Activated naive CD8-positive, alpha-beta T cell treated with anti-CD3 and anti-CD28 coated beads, Interleukin-2, amount 50 U/mL, for 16 hours (primary cell): ENCODE data around the gene PIK3CD.
"Not testable (repeated sequence)": the region's sequence is repeated elsewhere in the genome, so short reads cannot be mapped to it uniquely, and the experiment has no call there.

Source experiments
- DNase-seq: peaks from one replicate; pipeline ENCODE4 v3.0.0-alpha.2; 2020; ENCODE audit warnings: low read depth, low spot score

PIK3CD gene

DNA sequence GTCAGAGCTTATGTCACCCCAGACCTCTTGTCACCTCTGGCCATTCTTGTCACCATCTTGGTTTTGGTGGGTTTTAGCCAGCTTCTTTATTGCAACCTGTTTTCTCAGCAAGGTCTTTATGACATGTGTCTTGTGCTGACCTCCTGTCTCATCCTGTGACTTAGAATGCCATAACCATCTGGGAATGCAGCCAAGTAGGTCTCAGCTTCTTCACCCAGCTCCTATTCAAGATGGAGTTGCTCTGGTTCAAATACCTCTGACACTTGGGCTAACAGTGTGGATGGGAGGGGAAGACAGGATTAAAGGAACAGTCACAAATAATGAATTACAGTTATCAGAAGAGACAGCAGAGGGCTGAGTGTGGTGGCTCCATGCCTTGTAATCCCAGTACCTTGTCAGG lies 30.5 kb upstream of the PIK3CD start:
- DNase-seq = no peak

DNA sequence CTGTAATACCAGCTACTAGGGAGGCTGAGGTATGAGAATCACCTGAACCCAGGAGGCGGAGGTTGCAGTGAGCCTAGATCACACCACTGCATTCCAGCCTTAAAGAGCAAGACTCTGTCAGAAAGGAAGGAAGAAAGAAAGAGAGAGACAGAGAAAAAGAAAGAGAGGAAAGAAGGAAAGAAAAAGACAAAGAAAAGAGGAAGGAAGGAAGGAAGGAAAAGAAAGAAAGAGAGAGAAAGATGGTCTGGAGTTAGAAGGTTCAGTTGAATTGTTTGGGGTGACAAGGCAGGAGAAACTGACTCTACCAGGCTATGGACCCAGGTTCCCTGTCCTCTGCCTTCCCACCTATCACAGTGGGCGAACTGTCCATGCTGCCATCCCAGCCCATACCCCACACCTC lies 27.4 kb upstream of the PIK3CD start:
- no peak for DNase-seq

DNA sequence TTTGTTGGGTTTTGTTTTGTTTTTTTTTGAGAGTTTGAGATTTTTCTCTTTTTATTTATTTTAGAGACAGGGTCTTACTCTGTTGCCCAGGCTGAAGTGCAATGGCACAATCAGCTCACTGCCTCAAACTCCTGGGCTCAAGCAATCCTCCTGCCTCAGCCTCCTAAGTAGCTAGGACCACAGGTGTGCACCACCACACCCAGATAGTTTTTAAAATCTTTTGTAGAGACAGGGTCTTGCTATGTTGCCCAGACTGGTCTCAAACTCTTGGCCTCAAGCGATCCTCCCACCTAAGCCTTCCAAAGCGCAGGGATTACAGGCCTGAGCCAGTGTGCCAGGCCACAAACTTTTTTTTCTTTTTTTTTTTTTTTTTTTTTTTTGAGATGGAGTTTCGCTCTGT lies 26.5 kb upstream of the PIK3CD start:
- not testable (repeated sequence) for DNase-seq

DNA sequence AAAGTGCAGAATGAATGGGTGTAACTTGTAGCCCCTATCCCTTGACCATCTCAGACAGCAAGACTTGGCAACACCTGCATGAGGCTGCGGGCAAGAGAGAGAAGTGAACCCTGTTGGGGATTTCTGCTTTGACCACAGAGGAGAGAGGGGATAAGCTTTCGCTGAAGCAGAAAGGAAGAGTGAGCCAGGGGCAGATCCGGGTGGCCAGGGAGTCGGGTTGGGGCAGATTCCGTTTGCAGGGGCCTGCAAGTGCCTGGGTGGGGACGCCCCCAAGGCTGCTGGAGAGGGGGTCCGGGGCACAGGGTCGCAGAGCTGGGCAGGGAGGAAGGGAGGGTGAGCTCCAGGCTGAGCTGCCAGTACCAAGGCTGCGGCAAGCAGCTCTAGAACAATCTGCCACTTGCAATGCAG lies 25.3 kb upstream of the PIK3CD start:
- no peak for DNase-seq

DNA sequence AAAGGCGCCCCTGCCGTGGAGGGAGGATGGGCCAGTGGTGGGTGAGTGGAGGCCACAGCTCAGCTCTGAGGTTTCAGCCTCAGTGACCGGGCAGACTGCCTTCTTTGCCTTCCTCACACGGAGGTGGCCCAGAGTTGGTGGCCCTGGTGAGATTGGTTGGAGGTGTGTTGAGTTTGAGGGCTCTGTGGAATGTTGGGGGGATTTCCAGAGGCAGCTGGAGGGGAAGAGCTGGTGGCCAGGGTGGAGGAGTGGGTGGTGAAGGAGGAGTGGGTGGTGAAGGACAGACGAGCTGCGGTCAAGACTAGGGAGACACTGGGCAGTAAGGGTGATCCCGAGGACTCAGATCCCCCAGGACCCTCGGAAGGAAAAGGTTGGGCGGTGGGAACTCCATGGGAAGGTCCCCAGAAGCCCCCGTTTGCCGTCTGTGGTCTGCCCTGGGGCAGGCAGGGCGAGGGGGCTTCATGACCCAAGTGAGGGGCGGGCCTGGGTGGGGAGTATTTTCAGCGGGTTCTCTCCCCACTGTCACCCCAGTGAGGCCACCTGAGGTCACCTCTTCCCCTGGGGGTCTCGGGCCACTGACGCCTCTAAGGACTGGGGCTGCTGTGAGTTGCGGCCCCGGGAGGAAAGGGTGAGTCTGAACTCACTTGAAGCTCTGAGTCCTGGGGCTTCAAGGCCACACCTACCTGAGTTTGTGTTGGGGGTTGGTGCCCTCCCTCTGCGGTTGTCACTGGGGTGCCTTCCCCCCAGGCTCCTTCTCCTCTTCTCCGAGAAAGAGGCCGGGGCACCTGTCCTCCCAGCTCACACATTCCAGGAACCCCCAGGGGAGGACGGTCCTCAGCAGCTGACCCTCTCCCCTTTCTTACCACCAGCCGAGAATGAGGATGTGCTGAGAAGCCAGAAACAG lies 22.7 kb upstream of the PIK3CD start:
- no peak for DNase-seq

DNA sequence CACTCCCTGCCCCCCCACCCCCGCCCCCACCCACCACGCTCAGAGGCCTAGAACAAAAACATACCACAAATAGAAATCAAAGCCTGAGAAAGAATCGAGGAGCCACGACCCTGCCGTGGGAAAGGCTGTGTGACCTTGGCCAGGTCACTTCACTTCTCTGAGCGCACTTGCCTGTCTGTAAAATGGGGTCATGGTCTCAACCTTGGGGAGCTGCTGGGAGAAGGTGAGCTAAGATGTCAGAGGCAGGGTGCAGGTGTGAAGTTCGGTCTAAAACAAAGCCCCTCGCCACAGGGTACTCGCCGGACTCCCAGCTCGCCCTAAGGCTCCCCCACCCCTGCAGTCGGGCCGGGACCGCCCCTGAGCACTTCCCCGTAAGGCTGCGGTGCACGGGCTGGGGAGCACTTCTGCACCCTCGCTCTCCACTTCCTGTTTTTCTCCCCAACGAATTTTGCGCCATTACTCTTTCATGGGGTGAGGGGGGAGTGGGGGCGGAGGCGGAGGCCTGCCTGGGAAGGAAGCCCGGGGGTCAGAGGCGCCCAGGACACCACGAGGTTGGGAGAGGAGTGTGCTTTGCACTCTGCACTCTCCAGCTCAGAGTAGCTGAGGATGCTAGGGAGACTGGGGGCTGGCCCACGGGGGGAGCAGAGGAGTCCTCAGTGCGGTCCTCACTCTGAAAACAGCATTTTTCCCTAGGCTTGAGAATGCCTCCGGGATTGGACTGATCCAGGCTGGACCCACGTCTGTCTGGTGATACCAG lies 21.9 kb upstream of the PIK3CD start:
- no peak for DNase-seq

DNA sequence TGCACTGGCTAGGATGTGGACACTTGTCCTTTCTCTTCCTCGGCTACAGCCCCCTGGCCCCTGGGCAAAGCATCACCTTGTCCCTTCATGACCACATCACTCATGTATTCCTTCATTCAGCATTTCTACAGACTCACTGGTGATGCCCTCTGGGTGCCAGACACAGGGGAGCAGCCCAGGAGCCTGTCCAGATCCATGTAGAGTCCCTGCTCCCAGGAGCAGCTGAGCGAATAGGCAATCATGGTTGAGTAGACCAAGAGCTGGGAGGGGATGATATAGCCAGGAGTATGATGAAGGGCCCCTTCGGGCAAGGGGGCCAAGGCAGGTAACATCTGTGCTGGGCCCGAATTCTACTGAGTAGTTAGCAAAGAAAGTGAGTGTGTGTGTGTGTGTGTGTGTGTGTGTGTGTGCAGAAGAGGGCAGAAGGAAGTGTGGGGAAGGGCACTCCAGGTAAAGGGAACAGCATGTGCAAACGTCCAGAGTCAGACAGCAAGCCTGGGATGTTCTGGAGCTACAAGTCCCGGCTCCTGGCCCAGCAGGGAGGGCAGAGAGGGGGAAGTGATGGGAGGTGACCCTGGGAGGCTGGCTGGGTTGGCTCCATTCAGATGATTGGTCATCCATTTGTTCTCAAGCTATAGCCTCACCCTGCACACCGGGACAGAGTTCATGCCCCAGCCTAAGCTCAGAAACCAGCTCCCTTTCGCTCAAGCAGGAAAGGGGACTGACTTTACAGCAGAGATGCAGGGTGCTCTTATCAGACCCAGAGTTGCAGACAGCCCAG lies 21.0 kb upstream of the PIK3CD start:
- DNase-seq = no peak

DNA sequence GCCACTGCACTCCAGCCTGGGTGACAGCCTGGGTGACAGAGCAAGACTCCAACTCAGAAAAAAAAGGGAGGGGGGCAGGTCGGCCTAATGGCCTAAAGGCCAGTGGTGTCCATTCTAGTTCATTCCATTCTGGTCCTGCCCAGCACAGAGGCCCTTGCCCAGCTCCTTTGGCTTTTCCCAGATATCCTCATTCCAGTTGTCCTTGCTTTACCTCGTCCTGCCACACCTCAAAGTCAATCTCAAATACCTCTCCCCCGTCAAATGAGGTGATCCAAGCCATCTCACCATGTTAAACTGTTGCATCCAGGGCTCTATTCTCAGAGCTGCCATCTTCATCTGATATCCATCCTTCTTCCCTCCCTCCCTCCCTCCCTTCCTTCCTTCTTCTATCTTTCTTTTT lies 19.9 kb upstream of the PIK3CD start:
- DNase-seq = no peak

DNA sequence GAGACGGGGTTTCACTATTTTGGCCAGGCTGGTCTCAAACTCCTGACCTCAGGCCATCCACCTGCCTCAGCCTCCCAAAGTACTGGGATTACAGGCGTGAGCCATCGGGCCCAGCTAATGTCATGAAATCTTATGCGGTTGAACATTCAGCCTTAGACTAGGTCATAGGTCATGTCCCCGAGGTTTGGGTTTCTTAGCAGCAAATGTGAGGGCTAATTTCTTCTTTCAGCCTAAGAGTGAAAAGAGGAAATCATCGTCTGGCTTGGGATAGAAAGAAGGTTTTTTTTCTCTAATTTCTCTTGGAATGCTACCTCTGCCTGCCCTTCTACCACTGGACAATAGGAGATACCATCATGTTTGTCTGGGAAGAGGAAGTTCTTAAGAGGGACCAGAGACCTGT lies 18.0 kb upstream of the PIK3CD start:
- DNase-seq = no peak

DNA sequence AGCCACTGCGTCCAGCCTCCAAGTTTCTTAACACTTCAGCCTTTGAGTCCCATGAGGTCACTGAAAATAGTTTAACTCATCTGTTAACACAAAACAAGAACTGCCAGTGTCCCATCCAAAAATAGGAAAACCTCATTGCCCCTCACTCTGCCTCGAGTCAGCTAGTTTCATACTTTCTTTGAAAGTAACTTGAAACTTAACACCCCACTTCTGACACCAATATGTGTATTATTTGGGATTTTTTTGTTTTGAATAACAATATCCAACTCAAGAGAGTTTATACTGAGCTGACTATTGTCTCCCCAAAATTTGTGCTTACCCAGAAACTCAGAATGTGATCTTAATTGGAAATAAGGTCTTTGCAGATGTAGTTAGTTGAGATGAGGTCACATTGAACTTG lies 16.9 kb upstream of the PIK3CD start:
- DNase-seq = no peak

DNA sequence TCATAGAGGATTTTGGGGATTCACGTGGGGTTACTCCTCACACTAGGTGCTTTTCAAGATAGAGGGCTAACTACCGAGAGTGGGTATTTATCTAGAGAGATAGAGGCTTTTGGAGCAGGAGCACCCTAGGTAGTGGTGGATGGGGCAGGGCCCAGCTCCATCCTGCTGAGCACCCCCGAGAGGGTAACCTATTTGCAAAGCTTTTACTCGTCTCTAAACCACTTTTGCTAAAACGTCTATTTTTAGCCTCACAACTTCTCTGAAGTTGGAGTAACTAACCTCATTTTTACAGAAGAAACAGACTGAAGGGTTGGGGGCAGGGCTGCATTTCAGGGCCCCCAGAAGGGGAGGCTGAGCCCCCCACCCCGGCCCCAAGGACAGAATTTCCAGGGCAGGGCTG lies 12.3 kb upstream of the PIK3CD start:
- DNase-seq = no peak

DNA sequence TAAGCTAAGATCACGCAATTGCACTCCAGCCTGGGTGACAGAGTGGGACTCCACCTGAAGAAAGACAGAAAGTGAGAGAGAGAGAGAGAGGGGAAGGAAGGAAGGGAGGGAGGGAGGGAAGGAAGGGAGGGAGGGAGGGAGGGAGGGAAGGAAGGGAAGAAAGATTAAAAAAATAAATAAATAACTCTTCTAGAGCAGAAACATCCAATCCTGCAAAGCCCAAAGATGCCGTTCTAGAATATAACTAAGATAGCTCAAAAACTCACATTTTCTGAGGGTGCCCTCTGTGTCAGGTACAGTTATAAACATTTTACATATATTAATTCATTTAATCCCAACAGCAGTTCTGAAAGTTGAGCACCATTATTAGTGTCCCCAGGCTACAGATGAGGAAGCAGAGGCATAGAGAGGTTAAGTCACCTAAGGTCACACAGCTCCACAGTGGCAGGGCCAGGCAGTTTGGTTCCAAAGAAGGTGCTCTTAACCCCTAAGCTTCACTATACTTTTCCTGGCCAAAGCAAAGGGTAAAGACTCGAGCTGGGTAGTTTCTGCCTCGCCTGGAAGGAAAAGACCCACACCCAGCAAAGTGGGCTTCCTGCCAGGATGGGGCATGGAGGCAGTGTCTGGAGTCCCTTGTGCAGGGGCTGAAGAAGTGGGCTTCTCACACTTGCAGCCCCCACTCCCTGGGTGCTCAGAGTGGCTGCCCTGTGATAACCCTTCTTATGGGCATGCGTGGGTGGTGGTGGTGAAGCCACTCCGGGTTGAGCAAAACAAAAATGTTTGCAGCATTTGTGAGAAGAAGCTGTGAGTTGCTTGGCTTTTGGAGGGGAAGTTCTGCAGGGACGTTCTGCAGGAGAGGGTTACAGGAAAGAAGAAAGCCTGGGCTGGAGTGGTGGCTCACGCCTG lies 7.9 kb upstream of the PIK3CD start:
- no peak for DNase-seq

DNA sequence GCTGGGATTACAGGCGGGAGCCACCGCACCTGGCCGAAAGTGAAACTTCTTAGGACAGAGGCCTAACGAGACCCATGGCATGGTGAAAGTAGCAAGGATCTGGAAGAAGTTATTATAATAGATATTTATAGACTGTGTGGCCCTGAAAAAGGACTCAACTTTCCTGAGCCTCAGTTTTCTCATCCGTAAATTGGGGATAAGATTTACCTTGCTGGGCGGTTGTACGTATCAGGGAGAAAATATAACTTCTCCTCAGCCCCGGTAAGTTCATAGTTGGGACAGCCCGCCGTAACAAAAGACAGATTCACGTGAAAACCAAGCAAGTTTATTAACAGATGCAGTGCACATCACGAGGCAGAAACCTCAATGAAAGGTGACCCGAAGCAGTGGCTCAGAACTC lies 5.5 kb upstream of the PIK3CD start:
- no peak for DNase-seq

DNA sequence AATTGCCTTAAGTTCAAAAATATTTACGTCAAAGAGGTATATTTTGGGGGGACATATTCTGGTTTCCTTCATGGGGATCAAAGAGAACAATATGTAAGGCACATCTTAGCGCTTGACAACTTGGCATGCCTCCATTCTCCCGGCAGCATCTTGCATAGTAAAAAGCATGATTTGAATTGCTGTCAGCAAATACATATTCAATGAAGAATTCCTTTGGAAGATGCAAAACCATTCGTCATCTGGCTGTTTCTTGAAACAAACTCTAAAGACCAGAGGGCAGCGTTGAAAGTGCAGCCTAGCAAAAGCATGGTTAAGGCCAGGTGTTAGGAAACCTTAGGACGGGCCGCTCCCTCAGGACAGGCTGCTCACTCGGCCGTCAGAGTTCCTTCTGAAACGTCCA lies 3.4 kb upstream of the PIK3CD start:
- no peak for DNase-seq

DNA sequence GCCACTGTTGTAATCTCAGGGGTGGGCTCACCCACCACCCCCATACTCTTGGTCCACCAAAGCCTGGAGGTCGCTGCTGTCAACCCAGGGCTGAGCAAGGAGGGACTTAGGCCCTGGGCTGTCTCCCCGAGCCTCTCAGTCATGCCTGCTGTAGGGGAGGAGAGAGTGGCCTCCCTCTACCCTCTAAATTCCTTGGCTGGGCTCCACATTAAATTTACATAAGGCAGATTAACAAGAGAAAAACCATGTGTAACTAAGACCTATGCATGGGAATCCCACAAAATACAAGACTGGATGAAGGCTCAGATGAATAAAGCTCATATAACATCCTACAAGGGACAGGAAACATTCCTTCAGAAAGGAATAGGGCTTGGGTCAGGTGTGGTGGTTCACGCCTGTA lies 1.8 kb upstream of the PIK3CD start:
- DNase-seq = no peak

DNA sequence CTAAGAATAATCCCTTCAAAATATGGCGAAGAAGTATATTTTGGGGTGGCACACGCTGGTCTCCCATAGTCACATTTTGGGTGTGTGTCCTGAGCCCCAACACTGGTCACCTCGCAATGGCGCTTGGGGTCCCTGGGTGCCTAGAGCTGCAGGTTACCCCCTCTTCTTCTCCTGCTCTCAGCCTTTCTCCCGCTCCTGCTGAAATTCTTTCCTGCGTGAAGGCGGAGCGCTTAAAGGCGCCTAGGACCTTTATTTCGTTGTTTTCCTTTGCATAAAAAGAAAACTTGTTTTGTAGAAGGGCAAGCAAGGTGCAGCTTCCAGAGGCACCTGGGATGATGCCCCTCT lies 339 bp upstream of the PIK3CD start:
- no peak for DNase-seq

DNA sequence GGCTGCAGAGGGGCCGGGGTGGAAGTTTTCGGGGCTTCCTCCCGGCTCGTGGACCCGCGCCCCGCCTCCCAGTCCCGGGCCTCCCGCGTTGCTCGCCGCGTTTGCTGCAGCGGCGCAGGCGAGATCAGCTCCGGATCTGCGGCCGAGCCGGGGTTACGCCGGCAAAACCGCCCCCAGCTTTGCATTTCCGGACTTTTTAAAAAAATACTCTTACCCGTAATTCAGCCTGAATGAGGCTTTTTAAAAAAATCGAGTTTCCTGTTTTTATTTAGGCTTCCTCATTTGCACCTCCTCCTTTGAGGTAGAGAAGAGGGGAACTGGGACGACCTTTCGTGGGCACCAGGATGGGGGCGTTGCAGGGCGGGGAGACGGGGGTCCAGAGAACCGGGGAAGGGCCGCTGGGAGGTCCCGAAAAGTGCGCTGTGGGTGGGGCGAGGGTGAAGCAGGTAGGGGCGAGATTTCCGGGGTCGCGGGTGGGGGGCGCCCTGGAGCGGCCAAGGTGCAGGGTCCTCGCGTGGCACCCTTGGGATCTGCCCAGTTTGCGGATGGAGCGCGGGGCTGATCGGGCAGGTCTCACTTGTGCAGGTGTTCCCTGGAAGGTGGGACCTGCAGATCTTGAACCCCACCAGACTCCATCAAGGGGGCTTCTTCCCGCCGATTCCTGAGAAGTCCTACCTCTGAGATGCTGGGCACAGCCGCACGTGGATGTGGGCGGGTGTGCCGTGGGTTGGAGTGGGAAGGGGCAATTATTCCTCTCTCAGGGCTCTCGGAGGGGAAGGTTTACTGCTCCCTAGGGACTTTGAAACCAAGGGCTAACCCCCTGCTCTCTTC lies 1.1 kb downstream of the PIK3CD start:
- DNase-seq = no peak

DNA sequence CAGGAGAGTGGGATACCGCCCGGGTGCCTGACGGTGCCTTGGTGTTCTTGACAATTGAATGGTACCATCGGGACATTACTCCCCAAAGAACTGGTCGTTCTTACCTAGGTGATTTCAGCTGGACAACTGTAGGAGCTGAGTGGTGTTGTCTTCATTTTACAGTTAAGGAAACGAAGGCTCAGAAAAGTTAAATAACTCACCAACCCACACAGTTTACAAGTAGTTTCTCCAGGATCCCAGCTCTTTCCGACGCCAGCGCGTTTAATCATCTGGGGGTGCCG lies 1.6 kb downstream of the PIK3CD start:
- DNase-seq = no peak

DNA sequence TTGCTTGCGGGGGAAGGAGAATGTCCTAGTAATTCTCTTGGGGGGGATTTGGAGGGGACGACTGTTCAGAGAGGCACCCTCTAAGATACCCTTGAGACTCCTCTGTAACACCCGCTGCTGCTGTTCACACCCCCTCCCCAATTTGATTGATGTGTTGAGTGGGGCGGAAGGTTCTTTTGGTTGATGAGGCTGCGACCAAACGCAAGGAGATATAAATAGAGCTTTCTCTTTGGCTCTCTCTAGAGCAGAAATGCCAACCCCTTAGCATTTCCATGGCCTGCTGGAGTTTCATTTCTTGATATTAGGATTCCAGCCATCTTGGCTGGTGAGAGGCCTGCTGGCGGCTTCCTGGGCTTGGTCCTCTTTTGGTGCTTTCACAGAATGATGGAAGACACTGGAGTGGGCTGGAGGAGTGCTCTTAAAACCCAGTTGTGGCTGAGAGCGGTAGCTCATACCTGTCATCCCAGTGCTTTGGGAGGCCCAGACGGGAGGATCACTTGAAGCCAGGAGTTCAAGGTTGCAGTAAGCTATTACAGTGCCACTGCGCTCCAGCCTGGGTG lies 2.0 kb downstream of the PIK3CD start:
- DNase-seq = no peak

DNA sequence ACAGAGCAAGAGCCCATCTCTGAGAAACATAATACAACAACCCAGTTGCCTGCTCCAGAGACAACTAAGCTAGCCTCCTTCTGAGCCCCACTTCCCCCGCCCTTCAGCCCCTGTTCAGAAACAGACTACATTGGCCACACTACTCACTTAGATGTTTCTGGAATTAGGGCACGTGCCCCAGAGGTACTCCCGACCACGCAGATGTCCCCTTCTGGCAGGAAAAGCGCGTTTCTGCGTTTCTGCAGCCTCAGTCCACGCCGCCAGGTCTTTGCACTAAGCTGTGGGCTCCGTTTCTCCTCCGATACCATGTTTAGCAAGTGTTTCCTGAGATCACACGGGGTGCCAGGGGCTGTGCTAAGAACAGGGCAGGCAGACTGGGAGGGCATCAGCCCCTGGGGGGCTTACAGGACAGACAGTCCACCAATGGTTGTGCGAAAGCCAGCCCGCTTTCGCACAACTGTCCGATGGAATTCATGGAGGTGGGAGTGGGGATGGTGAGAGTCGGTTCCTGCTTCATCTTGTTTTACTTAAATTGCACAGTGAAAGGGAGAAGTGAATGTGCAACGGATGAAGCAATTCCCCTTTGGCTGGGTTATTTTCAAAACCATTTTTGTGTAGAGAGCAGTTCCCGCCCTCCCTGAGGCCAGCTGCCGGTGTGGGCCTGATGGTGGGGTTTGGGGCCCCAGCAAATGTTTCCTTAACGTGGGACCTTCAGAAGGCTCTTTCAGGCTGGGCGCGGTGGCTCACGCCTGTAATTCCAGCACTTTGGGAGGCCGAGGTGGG lies 2.7 kb downstream of the PIK3CD start:
- DNase-seq = no peak
